GM21447 (cell line): Measurements from ENCODE around the gene NACA2.
"Not testable (repeated sequence)": the region's sequence is repeated elsewhere in the genome, so short reads cannot be mapped to it uniquely, and the experiment has no call there.

ENCODE experiments used
- ATAC-seq: cut with Tn5 transposase; IDR thresholded peaks from one replicate; pipeline ENCODE4 v1.9.1; 2021; ENCODE audit not compliant: unreplicated experiment

NACA2 gene

DNA sequence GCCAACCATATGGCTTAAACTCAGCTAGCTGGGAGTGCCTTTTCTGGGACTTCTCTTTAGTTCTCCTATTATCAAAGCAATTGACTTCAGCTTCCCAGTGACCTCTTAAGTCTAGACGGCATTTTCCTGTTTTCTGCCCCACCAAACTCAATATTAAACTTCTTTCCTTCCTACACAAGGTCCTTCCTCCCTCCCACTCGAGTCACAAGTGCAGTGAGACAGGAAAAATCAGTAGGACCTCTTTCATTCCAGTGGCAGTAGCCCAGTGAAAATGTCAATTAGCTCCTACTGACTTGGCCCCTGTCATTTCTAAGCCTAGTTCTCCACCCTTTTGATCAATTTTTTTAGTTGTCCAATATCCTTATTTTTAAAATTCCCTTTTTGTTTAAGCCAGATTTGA is 9.6 kb upstream of the NACA2 start:
- no peak for ATAC-seq

- ATAC-seq: no peak
Measured at GRCh38 chr17:61599608-61600007, 8.6 kb upstream of the NACA2 start.

GRCh38 chr17:61598014-61598413 is 7.0 kb upstream of the NACA2 start:
- no peak for ATAC-seq

- ATAC-seq: no peak
Measured at GRCh38 chr17:61597607-61598006, 6.6 kb upstream of the NACA2 start.

DNA sequence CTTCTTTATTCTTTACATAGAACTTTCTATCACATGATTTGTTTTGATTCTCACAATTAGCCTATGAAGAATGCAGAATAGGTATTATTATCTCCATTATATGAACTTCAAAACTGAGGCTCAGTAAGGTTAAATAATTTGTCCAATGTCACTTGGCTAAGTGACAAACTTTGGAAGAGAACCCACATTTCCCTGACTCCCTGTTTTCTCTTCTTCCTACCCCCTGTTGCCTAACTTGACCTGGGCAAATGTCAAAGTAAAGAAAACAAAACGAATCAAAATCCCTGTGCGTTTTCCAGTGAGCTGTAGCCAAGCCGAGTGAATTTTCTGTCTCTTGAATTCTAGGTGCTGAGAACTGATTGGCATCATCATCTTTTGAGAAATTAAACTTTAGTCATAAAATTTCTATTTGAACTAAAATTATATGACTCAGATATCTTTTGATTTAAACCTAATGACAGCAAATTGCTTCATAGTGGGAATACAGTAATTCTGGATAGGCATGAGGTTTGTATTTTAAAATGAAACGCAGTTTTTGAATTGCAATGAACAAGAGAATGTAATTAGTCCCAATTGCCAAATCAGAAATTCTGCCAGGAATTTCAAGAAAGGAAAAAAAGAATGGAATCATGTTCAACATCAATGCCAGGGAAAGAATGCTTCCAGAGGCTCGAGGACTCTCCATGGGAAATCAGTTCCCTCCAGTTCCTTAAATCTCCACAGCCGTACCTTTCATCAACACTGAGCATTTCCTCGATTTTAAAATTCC is 4.6 kb upstream of the NACA2 start:
- ATAC-seq: no peak

- no peak for ATAC-seq
Measured at GRCh38 chr17:61594294-61594825, 3.3 kb upstream of the NACA2 start.

DNA sequence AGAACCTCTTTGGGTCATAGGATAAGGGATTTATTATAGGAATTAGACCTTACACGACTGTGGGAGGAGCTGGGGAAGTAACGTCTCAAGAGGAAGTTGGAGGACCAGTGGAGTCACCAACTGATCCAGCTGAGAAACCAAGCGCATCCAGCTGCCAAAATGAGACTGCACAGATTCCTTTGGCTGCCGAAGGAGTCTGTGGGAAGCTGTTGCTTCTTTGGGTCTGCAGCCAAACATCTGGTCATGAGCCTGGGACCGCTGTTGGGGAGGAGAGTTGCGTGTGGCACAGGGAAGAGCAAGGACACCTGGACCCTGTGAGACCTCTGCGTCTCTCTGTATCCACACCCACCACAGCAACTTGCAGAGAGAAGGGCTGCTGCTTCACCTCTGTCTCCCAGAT is 2.4 kb upstream of the NACA2 start:
- no peak for ATAC-seq

- ATAC-seq: no peak
Measured at GRCh38 chr17:61591930-61592329, 911 bp upstream of the NACA2 start.

DNA sequence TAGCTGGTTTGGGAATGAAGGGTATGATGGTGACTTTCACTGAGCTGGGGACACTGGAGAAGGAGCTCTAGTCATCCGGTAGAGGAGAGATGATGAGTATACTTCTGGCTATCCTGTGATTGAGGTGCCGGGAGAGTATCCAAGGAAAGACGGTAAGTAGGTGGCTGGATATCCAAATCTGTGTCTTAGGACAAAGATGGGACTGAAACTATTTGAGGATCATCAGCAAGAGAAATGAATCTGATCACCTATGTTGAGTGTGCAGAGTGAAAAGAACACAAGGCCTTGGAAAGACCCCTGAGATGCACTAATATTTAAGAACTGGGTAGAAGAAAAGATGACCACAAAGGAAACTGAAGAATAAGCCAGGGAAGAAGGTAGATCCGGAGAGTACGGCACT is 1.0 kb downstream of the NACA2 start:
- no peak for ATAC-seq

DNA sequence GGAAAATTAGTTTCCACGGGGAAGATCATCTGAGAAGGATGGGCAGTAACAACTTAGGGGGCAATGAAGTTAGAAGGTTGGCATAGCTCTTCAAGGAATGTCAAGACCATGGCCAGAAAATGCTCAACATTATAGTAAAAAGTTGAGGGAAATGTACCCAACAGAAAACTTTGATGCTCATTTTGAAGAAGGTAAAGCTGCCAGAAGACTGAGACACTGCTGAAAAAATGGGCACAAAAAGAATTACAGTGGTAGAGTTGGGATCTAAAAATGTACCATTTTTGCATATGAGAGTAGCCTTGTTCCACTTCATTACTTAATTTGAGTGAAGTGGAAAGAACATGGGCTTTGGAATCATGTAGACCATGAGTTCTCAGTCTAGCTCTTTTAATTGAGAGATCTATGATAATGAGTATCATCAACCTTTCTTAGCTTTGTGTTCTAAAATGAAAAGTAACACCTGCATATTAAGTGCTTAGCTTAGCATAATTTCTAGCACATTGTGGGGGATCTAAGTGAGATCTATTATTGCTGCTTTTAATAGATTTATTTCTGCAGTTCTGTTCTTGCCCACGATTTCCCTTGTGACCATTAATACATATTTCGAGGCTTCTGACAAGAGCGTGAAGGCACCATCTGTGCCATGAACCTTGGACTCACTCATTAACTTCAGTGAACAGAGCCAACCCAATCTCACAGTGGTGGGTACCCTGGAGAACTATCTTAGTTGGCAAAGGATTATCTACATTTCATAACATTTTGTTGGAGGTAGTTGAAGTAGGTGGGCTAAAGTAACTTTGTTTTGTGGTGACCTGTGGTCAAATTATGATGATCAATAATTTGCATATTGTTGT is 3.0 kb downstream of the NACA2 start:
- ATAC-seq: no peak

- no peak for ATAC-seq
Measured at GRCh38 chr17:61587242-61587641, 3.8 kb downstream of the NACA2 start.

DNA sequence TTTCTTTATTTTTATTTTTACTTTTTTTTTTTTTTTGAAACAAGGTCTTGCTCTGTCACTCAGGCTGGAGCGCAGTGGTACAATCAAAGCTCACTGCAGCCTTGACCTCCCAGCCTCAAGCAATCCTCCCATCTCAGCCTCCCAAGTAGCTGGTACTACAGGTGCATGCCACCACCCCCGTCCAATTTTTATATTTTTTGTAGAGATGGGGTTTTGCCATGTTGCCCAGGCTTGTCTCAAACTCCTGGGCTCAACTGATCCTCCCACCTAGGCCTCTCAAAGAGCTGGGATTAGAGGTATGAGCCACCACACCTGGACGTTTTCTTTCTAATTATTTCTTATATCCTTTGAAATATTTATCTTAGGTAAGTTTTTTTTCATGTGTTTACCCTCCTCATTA is 4.4 kb downstream of the NACA2 start:
- not testable (repeated sequence) for ATAC-seq

DNA sequence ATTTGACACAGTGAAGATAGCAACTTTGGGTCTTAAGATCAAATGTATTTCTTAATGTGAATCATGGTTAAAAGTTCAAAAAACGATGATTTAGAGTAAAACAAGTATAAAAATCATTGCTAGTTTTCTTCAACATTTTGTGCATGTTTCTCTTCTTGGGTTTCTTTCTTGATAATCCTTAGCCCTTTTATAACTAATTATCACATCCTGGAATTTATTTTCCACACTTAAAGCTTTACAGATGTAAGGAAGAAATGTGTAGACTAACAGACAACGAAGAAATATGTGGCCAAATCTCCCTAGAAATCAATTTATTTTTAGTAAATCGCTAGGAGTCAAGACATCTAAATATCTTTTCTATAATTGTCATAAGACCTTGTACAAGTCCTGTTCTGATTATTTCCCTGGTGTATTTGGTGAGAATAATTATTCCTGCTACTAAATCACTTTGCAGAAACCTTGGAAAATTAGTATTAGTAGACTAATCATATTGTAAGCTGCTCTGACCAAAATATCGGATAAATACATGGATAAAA is 4.9 kb downstream of the NACA2 start:
- no peak for ATAC-seq

DNA sequence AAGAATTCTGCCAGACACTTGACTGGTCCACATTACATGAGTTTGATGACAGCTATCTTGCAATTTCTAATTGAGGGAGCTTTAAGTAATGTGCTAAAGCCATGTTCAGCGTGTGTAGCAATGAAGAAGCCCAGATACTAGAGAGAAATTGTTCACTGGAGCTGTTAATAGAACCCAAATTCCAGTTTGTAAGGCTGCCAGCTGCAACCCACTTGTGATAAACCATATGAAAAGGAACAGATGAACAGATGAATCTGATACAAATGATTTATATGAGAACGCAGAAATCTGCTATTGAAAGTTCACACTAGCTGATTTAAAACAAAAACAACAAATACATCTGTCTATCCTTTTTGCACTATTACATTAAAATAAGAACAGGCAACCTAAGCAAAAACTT is 6.2 kb downstream of the NACA2 start:
- ATAC-seq: no peak

DNA sequence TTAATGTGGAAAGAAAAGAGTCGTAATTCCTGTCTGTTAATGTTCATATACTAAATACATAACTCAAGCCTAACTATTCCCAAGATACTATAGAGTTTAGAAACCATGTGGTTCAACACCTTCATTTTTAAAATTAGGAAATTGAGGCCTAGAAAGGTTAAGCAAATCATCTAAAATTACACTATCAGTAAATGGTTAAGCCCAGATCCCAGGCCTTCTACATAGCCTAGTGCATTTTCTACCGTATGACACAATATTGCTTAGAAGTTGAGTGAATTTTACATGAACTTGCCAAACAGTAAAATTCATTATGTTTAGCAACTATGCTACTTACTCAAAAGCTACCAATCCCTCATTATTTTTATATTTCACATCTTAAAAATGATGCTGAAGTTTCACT is 6.8 kb downstream of the NACA2 start:
- ATAC-seq: no peak

DNA sequence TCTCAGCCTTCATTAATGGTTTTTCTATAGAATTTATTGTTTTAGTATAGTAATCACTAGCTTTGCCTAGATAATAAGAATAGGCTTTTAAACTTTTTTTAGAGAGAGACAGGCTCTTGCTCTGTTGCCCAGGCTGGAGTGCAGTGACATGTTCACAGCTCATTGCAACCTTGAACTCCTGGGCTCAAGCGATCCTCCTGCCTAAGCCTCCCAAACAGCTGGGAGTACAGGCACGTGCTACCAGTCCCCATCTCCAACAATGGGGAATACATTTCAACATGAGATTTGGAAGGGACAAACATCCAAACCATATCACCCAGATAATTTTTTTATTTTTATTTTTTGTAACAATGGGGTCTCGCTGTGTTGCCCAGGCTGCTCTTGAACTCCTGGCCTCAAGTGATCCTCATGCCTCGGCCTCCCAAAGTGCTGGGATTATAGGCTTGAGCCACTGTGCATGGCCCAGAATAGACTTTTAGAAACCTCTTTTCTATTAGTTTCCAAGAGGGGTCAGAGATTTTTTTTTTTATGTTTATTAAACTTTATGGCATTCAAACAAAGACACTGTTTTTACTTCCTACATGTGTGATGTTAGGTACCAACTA is 7.3 kb downstream of the NACA2 start:
- ATAC-seq: no peak

DNA sequence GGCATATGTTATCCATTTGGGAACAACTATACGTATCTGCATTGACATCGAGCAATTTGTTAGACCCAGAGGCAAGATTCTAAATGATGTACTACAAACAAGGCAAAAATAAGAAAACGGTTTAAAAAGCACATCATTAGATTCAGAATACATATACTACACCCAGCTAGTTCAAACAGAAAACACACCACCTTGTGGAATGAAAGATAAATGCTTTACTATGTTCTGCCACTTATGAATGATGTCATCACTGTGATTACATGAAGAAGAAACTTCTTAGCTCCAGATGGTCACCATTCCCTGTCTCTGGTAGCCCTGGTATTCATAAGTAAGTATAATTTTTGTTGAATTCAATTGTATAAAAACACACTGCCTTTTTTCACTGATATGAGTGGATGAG is 7.8 kb downstream of the NACA2 start:
- ATAC-seq: no peak

DNA sequence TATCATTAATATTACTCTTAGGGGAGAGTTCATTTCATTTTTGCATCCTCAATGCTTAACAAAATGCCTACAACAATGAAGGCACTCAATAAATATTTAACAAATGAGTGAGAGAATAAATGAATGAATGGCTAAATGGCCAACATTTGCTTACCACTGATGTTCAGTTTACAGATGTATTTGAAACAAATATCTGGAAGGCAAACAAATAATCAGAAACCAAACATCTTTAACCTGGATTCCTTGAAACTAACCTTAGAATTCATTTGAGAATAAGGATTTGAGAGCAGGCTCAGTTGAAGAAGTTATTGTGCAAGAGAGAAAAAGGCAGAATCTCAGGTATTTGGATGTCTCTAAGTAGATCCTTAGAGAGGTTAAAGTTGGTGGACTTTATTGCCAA is 8.4 kb downstream of the NACA2 start:
- ATAC-seq: no peak

GRCh38 chr17:61581611-61582349 is 9.2 kb downstream of the NACA2 start:
- ATAC-seq: no peak

DNA sequence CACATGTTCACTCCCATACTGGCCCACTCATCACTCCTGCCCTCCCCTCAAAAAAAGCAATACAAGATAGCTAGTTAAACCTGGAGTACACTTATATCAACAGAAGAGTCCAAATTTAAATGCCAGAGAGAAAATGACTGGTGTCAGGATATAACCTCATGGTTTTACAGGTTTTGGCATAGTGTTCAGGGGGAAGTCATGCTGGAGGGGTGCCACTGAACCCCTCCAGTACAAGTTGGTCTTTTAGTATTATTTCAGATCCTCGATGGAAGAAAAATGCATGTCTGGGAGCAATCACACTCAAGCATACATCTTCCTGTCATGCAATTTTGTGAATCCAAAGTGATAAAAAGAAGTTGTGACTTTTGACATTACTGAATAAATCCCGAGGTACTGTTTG is 10.5 kb downstream of the NACA2 start:
- ATAC-seq: no peak

- ATAC-seq: no peak
Measured at GRCh38 chr17:61579961-61580360, 11.1 kb downstream of the NACA2 start.
